ENCODE data around the gene TBC1D19. TPM values are rescaled to one million over a fixed set of nuclear protein-coding genes. Genes with fewer than 3 reads are reported as not detected.
A peak's percentile ranks its signal among the peaks of the same experiment; 100 is the strongest.

The TBC1D19 gene
- total and polyA plus RNA-seq, 4 donors, result 14.2 to 81.6 (median 24.3) TPM

- Histone ChIP-seq H3K4me1 (ENCODE audit: control insufficient read depth, insufficient read depth, low read length) (peaks cover 3% of the 10 kb centered on the region), H3K27ac (ENCODE audit: low read depth, low read length) (no peak overlapping the region), H3K9me3 (ENCODE audit: control insufficient read depth, insufficient read depth, low read length) (no peaks in the 10 kb centered on the region), H3K4me3 (ENCODE audit: low read depth, low read length) (no peak overlapping the region), H3K36me3 (ENCODE audit: control insufficient read depth, insufficient read depth, low read length) (no peaks in the 10 kb centered on the region), H3K27me3 (ENCODE audit: control insufficient read depth, insufficient read depth, low read length) (no peaks in the 10 kb centered on the region)
- DNase-seq (ENCODE audit: low read depth in 4 of 6, low spot score in 6 of 6), result no peak
- no CpG with 5 or more reads among the region's 1 CpG for WGBS (ENCODE audit: insufficient coverage)
These were observed 152.7 kb downstream of the TBC1D19 start for GRCh38 chr4:26736621-26737020.

GRCh38 chr4:26737385-26737784 lies 153.5 kb downstream of the TBC1D19 start:
- Histone ChIP-seq H3K9me3 (ENCODE audit: control insufficient read depth, insufficient read depth, low read length) (no peaks in the 10 kb centered on the region), H3K4me3 (ENCODE audit: low read depth, low read length) (no peak overlapping the region), H3K27ac (ENCODE audit: low read depth, low read length) (no peak overlapping the region), H3K4me1 (ENCODE audit: control insufficient read depth, insufficient read depth, low read length) (peaks cover 3% of the 10 kb centered on the region), H3K27me3 (ENCODE audit: control insufficient read depth, insufficient read depth, low read length) (no peaks in the 10 kb centered on the region), H3K36me3 (ENCODE audit: control insufficient read depth, insufficient read depth, low read length) (no peaks in the 10 kb centered on the region)
- WGBS (ENCODE audit: insufficient coverage), result no CpG with 5 or more reads among the region's 1 CpG
- DNase-seq (ENCODE audit: low read depth in 4 of 6, low spot score in 6 of 6), result no peak

GRCh38 chr4:26741491-26741871 lies 157.6 kb downstream of the TBC1D19 start:
- Histone ChIP-seq H3K9me3 (ENCODE audit: control insufficient read depth, insufficient read depth, low read length) (peaks cover 8% of the 10 kb centered on the region), H3K4me3 (ENCODE audit: low read depth, low read length) (no peak overlapping the region), H3K36me3 (ENCODE audit: control insufficient read depth, insufficient read depth, low read length) (no peaks in the 10 kb centered on the region), H3K27me3 (ENCODE audit: control insufficient read depth, insufficient read depth, low read length) (no peaks in the 10 kb centered on the region), H3K4me1 (ENCODE audit: control insufficient read depth, insufficient read depth, low read length) (peaks cover 3% of the 10 kb centered on the region), H3K27ac (ENCODE audit: low read depth, low read length) (no peak overlapping the region)
- no CpG with 5 or more reads among the region's 2 CpGs for WGBS (ENCODE audit: insufficient coverage)
- DNase-seq (ENCODE audit: low read depth in 4 of 6, low spot score in 6 of 6), result peak in 3 of 6 donors; percentile 19 to 72 (median 52)

GRCh38 chr4:26746802-26747213 lies 162.9 kb downstream of the TBC1D19 start:
- no peak overlapping the region for H3K4me3 ChIP-seq (ENCODE audit: low read depth, low read length)
- no peak overlapping the region for H3K27ac ChIP-seq (ENCODE audit: low read depth, low read length)
- H3K4me1 ChIP-seq (ENCODE audit: control insufficient read depth, insufficient read depth, low read length), result no peaks in the 10 kb centered on the region
- WGBS (ENCODE audit: insufficient coverage), result 90% methylated on average over 2 of the region's 5 CpGs
- H3K36me3 ChIP-seq (ENCODE audit: control insufficient read depth, insufficient read depth, low read length), result peaks cover 5% of the 10 kb centered on the region
- H3K27me3 ChIP-seq (ENCODE audit: control insufficient read depth, insufficient read depth, low read length), result no peaks in the 10 kb centered on the region
- DNase-seq (ENCODE audit: low read depth in 4 of 6, low spot score in 6 of 6), result no peak
- peaks cover 8% of the 10 kb centered on the region for H3K9me3 ChIP-seq (ENCODE audit: control insufficient read depth, insufficient read depth, low read length)

- H3K9me3 ChIP-seq (ENCODE audit: control insufficient read depth, insufficient read depth, low read length), result peaks cover 1% of the 10 kb centered on the region
- H3K4me1 ChIP-seq (ENCODE audit: control insufficient read depth, insufficient read depth, low read length), result no peaks in the 10 kb centered on the region
- no peak for DNase-seq (ENCODE audit: low read depth in 4 of 6, low spot score in 6 of 6)
- H3K4me3 ChIP-seq (ENCODE audit: low read depth, low read length), result no peak overlapping the region
- H3K27ac ChIP-seq (ENCODE audit: low read depth, low read length), result no peak overlapping the region
- no peaks in the 10 kb centered on the region for H3K27me3 ChIP-seq (ENCODE audit: control insufficient read depth, insufficient read depth, low read length)
- peaks cover 5% of the 10 kb centered on the region for H3K36me3 ChIP-seq (ENCODE audit: control insufficient read depth, insufficient read depth, low read length)
These were observed 164.9 kb downstream of the TBC1D19 start for GRCh38 chr4:26748811-26749210.

- H3K27me3 ChIP-seq (ENCODE audit: control insufficient read depth, insufficient read depth, low read length), result no peaks in the 10 kb centered on the region
- 100% methylated on average over 1 of the region's 2 CpGs for WGBS (ENCODE audit: insufficient coverage)
These were observed 166.0 kb downstream of the TBC1D19 start for GRCh38 chr4:26749867-26750266.

GRCh38 chr4:26751004-26751403 lies 167.1 kb downstream of the TBC1D19 start:
- Histone ChIP-seq H3K4me1 (ENCODE audit: control insufficient read depth, insufficient read depth, low read length) (no peaks in the 10 kb centered on the region), H3K9me3 (ENCODE audit: control insufficient read depth, insufficient read depth, low read length) (no peaks in the 10 kb centered on the region), H3K4me3 (ENCODE audit: low read depth, low read length) (no peak overlapping the region), H3K27ac (ENCODE audit: low read depth, low read length) (no peak overlapping the region), H3K36me3 (ENCODE audit: control insufficient read depth, insufficient read depth, low read length) (peaks cover 5% of the 10 kb centered on the region), H3K27me3 (ENCODE audit: control insufficient read depth, insufficient read depth, low read length) (no peaks in the 10 kb centered on the region)
- DNase-seq (ENCODE audit: low read depth in 4 of 6, low spot score in 6 of 6), result no peak

More at GRCh38 chr4:26749867-26750266, 166.0 kb downstream of the TBC1D19 start:
- Histone ChIP-seq H3K36me3 (ENCODE audit: control insufficient read depth, insufficient read depth, low read length) (peaks cover 5% of the 10 kb centered on the region), H3K4me1 (ENCODE audit: control insufficient read depth, insufficient read depth, low read length) (no peaks in the 10 kb centered on the region), H3K27ac (ENCODE audit: low read depth, low read length) (no peak overlapping the region), H3K4me3 (ENCODE audit: low read depth, low read length) (no peak overlapping the region), H3K9me3 (ENCODE audit: control insufficient read depth, insufficient read depth, low read length) (no peaks in the 10 kb centered on the region)
- DNase-seq (ENCODE audit: low read depth in 4 of 6, low spot score in 6 of 6), result no peak

GRCh38 chr4:26751838-26752237 lies 168.0 kb downstream of the TBC1D19 start:
- Histone ChIP-seq H3K36me3 (ENCODE audit: control insufficient read depth, insufficient read depth, low read length) (peaks cover 5% of the 10 kb centered on the region), H3K9me3 (ENCODE audit: control insufficient read depth, insufficient read depth, low read length) (no peaks in the 10 kb centered on the region), H3K27ac (ENCODE audit: low read depth, low read length) (no peak overlapping the region), H3K27me3 (ENCODE audit: control insufficient read depth, insufficient read depth, low read length) (no peaks in the 10 kb centered on the region), H3K4me1 (ENCODE audit: control insufficient read depth, insufficient read depth, low read length) (no peaks in the 10 kb centered on the region), H3K4me3 (ENCODE audit: low read depth, low read length) (no peak overlapping the region)
- no peak for DNase-seq (ENCODE audit: low read depth in 4 of 6, low spot score in 6 of 6)
- no CpG with 5 or more reads among the region's 1 CpG for WGBS (ENCODE audit: insufficient coverage)

- H3K36me3 ChIP-seq (ENCODE audit: control insufficient read depth, insufficient read depth, low read length), result peaks cover 5% of the 10 kb centered on the region
- no peak overlapping the region for H3K4me3 ChIP-seq (ENCODE audit: low read depth, low read length)
- no peaks in the 10 kb centered on the region for H3K4me1 ChIP-seq (ENCODE audit: control insufficient read depth, insufficient read depth, low read length)
- no CpG with 5 or more reads among the region's 2 CpGs for WGBS (ENCODE audit: insufficient coverage)
- DNase-seq (ENCODE audit: low read depth in 4 of 6, low spot score in 6 of 6), result no peak
- H3K27me3 ChIP-seq (ENCODE audit: control insufficient read depth, insufficient read depth, low read length), result no peaks in the 10 kb centered on the region
- H3K27ac ChIP-seq (ENCODE audit: low read depth, low read length), result no peak overlapping the region
- no peaks in the 10 kb centered on the region for H3K9me3 ChIP-seq (ENCODE audit: control insufficient read depth, insufficient read depth, low read length)
These were observed 169.3 kb downstream of the TBC1D19 start for GRCh38 chr4:26753187-26753586.

GRCh38 chr4:26753617-26754016 lies 169.7 kb downstream of the TBC1D19 start:
- peaks cover 5% of the 10 kb centered on the region for H3K36me3 ChIP-seq (ENCODE audit: control insufficient read depth, insufficient read depth, low read length)
- H3K27me3 ChIP-seq (ENCODE audit: control insufficient read depth, insufficient read depth, low read length), result no peaks in the 10 kb centered on the region
- no peak overlapping the region for H3K27ac ChIP-seq (ENCODE audit: low read depth, low read length)
- no peaks in the 10 kb centered on the region for H3K4me1 ChIP-seq (ENCODE audit: control insufficient read depth, insufficient read depth, low read length)
- no peak overlapping the region for H3K4me3 ChIP-seq (ENCODE audit: low read depth, low read length)
- DNase-seq (ENCODE audit: low read depth in 4 of 6, low spot score in 6 of 6), result peak in 1 of 6 donors; percentile 35
- H3K9me3 ChIP-seq (ENCODE audit: control insufficient read depth, insufficient read depth, low read length), result no peaks in the 10 kb centered on the region
- WGBS (ENCODE audit: insufficient coverage), result 61% methylated on average over 8 of the region's 10 CpGs
